ENCODE results near the gene IGFALS. TPM values are rescaled to one million over a fixed set of nuclear protein-coding genes. Genes with fewer than 3 reads are reported as not detected.

Gene IGFALS
- total and polyA plus RNA-seq, 2 experiments from 2014 or later = 0.16 TPM; not detected in 1

DNA sequence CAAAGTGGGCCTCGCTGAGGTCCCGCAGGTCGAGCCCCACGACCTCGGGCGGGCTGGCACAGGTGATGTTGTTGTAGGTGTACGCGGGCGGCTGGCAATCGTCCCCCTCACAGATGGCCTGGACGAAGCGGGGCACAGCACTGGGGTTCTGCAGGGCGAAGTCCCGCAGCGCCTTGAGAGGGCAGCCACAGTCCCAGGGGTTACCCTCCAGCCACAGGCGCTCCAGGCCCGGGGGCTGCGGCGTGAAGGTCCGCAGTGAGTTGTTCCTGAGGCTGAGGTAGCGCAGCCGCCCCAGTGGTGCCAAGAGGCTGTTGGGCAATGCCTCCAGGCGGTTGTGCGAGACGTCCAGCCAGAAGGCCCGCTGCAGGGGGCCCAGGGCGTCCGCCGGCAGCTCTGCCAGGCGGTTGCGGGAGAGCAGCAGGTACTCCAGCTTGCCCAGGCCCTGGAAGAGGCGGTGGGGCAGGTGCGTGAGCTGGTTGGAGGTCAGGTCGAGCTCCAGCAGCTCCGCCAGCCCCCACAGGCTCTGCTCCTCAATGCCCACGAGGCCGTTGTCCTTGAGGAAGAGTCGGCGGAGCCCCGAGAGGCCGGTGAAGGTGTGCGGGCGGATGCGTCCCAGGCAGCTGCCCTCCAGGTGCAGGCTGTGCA lies 2.8 kb downstream of the IGFALS start:
- no peak overlapping the region for H3K27ac Mint-ChIP-seq
- H3F3A ChIP-seq (replicated peaks; ENCODE audit: low read depth) = no peaks in the 10 kb centered on the region
- H3K27me3 Mint-ChIP-seq (ENCODE audit: insufficient read depth, low read depth, poor library complexity) = peaks cover 1% of the 10 kb centered on the region
- no peak overlapping the region for H3K4me3 Mint-ChIP-seq
- ATAC-seq (no peak), DNase-seq (ENCODE audit: low spot score) (no peak)
- no peaks in the 10 kb centered on the region for H3K27me3 ChIP-seq (ENCODE audit: insufficient read depth)
- TF ChIP-seq EZH2phosphoT487 (IDR thresholded peaks at IDR 0.05; ENCODE audit: unreplicated experiment) (no peak), JUNB (IDR thresholded peaks at IDR 0.05; ENCODE audit: unreplicated experiment) (no peak), STAT1 (IDR thresholded peaks at IDR 0.05; ENCODE audit: unreplicated experiment) (no peak), POLR2AphosphoS5 (IDR thresholded peaks at IDR 0.05; ENCODE audit: low read depth) (no peak), EZH2 (IDR thresholded peaks at IDR 0.05; ENCODE audit: low read depth, unreplicated experiment) (no peak), CREB1 (CRISPR knock-in tag; IDR thresholded peaks at IDR 0.05; ENCODE audit: low read depth) (no peak)
- TF ChIP-seq, protein P1, sequence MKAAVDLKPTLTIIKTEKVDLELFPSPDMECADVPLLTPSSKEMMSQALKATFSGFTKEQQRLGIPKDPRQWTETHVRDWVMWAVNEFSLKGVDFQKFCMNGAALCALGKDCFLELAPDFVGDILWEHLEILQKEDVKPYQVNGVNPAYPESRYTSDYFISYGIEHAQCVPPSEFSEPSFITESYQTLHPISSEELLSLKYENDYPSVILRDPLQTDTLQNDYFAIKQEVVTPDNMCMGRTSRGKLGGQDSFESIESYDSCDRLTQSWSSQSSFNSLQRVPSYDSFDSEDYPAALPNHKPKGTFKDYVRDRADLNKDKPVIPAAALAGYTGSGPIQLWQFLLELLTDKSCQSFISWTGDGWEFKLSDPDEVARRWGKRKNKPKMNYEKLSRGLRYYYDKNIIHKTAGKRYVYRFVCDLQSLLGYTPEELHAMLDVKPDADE (IDR thresholded peaks at IDR 0.05) = no peak
- TF ChIP-seq, protein P2, sequence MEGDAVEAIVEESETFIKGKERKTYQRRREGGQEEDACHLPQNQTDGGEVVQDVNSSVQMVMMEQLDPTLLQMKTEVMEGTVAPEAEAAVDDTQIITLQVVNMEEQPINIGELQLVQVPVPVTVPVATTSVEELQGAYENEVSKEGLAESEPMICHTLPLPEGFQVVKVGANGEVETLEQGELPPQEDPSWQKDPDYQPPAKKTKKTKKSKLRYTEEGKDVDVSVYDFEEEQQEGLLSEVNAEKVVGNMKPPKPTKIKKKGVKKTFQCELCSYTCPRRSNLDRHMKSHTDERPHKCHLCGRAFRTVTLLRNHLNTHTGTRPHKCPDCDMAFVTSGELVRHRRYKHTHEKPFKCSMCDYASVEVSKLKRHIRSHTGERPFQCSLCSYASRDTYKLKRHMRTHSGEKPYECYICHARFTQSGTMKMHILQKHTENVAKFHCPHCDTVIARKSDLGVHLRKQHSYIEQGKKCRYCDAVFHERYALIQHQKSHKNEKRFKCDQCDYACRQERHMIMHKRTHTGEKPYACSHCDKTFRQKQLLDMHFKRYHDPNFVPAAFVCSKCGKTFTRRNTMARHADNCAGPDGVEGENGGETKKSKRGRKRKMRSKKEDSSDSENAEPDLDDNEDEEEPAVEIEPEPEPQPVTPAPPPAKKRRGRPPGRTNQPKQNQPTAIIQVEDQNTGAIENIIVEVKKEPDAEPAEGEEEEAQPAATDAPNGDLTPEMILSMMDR (conservative IDR thresholded peaks at IDR 0.05; ENCODE audit: low read depth in 2 of 2) = no peak
- no peak overlapping the region for H2AFZ ChIP-seq
- no peak overlapping the region for H3K4me2 ChIP-seq
- 0 out of 2 replicates have a peak, but pooled peaks cover under 1% of the 10 kb centered on the region for H4K20me1 ChIP-seq (replicated peaks; ENCODE audit: insufficient read depth)
- peaks cover 2% of the 10 kb centered on the region; the same call in 1 of the 3 replicates for H3K9me3 Mint-ChIP-seq
- peaks cover 8% of the 10 kb centered on the region for H3K79me2 ChIP-seq (replicated peaks; ENCODE audit: insufficient read depth)
- no peaks in the 10 kb centered on the region for H3K4me1 ChIP-seq (ENCODE audit: insufficient read depth)
- no peak overlapping the region for H3K27ac ChIP-seq (ENCODE audit: low read depth)
- peaks cover 5% of the 10 kb centered on the region; the same call in 1 of the 3 replicates for H3K36me3 Mint-ChIP-seq (ENCODE audit: low read depth)
- H3K4me3 ChIP-seq = no peak overlapping the region
- H3K9me2 ChIP-seq (ENCODE audit: insufficient read depth) = no peaks in the 10 kb centered on the region
- H3K36me3 ChIP-seq (ENCODE audit: insufficient read depth) = no peaks in the 10 kb centered on the region
- H3K4me1 Mint-ChIP-seq = no peaks in the 10 kb centered on the region

DNA sequence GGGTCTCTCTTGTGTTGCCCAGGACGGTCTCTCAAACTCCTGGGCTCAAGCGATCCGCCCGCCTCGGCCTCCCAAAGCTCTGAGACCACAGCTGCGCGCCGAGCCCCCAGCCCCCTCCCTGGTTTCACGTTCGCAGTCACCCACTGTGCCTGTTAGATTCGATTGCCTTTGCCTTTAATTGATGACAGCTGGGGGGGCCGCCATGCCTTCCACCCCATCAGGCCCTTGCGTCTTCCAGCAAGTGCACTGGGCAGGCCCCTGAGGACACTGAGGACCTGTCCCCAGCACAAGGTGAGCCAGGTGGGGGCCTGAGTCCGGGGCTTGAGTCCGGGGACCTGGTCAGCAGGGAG lies 3.3 kb downstream of the IGFALS start:
- H3K4me1 Mint-ChIP-seq = no peaks in the 10 kb centered on the region
- no peaks in the 10 kb centered on the region for H3K36me3 ChIP-seq (ENCODE audit: insufficient read depth)
- peaks cover 2% of the 10 kb centered on the region; the same call in 1 of the 3 replicates for H3K9me3 Mint-ChIP-seq
- H3K27me3 Mint-ChIP-seq (ENCODE audit: insufficient read depth, low read depth, poor library complexity) = peaks cover 5% of the 10 kb centered on the region
- no peak overlapping the region for H2AFZ ChIP-seq
- H3K9me2 ChIP-seq (ENCODE audit: insufficient read depth) = no peaks in the 10 kb centered on the region
- H3K79me2 ChIP-seq (replicated peaks; ENCODE audit: insufficient read depth) = peaks cover 13% of the 10 kb centered on the region
- H3K4me2 ChIP-seq = no peak overlapping the region
- no peak for ATAC-seq
- no peaks in the 10 kb centered on the region for H3K27me3 ChIP-seq (ENCODE audit: insufficient read depth)
- H3F3A ChIP-seq (replicated peaks; ENCODE audit: low read depth) = no peaks in the 10 kb centered on the region
- DNase-seq (ENCODE audit: low spot score) = no peak
- H3K27ac Mint-ChIP-seq = no peak overlapping the region
- H3K36me3 Mint-ChIP-seq (ENCODE audit: low read depth) = peaks cover 5% of the 10 kb centered on the region; the same call in 1 of the 3 replicates
- no peaks in the 10 kb centered on the region for H3K4me1 ChIP-seq (ENCODE audit: insufficient read depth)
- no peak overlapping the region for H3K4me3 ChIP-seq
- H3K4me3 Mint-ChIP-seq = no peak overlapping the region
- H3K27ac ChIP-seq (ENCODE audit: low read depth) = no peak overlapping the region
- H4K20me1 ChIP-seq (replicated peaks; ENCODE audit: insufficient read depth) = peaks cover 5% of the 10 kb centered on the region
- TF ChIP-seq, protein P3, sequence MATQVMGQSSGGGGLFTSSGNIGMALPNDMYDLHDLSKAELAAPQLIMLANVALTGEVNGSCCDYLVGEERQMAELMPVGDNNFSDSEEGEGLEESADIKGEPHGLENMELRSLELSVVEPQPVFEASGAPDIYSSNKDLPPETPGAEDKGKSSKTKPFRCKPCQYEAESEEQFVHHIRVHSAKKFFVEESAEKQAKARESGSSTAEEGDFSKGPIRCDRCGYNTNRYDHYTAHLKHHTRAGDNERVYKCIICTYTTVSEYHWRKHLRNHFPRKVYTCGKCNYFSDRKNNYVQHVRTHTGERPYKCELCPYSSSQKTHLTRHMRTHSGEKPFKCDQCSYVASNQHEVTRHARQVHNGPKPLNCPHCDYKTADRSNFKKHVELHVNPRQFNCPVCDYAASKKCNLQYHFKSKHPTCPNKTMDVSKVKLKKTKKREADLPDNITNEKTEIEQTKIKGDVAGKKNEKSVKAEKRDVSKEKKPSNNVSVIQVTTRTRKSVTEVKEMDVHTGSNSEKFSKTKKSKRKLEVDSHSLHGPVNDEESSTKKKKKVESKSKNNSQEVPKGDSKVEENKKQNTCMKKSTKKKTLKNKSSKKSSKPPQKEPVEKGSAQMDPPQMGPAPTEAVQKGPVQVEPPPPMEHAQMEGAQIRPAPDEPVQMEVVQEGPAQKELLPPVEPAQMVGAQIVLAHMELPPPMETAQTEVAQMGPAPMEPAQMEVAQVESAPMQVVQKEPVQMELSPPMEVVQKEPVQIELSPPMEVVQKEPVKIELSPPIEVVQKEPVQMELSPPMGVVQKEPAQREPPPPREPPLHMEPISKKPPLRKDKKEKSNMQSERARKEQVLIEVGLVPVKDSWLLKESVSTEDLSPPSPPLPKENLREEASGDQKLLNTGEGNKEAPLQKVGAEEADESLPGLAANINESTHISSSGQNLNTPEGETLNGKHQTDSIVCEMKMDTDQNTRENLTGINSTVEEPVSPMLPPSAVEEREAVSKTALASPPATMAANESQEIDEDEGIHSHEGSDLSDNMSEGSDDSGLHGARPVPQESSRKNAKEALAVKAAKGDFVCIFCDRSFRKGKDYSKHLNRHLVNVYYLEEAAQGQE (IDR thresholded peaks at IDR 0.05; ENCODE audit: unreplicated experiment) = no peak
- no peak for TF ChIP-seq POLR2AphosphoS5 (IDR thresholded peaks at IDR 0.05; ENCODE audit: low read depth)
- TF ChIP-seq JUNB (IDR thresholded peaks at IDR 0.05; ENCODE audit: unreplicated experiment) = no peak
- no peak for TF ChIP-seq STAT1 (IDR thresholded peaks at IDR 0.05; ENCODE audit: unreplicated experiment)
- TF ChIP-seq CREB1 (CRISPR knock-in tag; IDR thresholded peaks at IDR 0.05; ENCODE audit: low read depth) = no peak
- TF ChIP-seq, protein P1 (IDR thresholded peaks at IDR 0.05) = no peak
- TF ChIP-seq, protein P2 (conservative IDR thresholded peaks at IDR 0.05; ENCODE audit: low read depth in 2 of 2) = no peak
- TF ChIP-seq ZNF114 (CRISPR knock-in tag; IDR thresholded peaks at IDR 0.05) = no peak
- TF ChIP-seq EZH2 (IDR thresholded peaks at IDR 0.05; ENCODE audit: low read depth, unreplicated experiment) = no peak
- TF ChIP-seq EZH2phosphoT487 (IDR thresholded peaks at IDR 0.05; ENCODE audit: unreplicated experiment) = no peak

Data from GM23338 (cell line).